Natural killer cell (primary cell): ENCODE data around the gene ZNF550. TPM values are rescaled to one million over a fixed set of nuclear protein-coding genes. Genes with fewer than 3 reads are reported as not detected.

Experiments
- ATAC-seq, 3 donors: fragments of 150-1000 bp in 2 of 3; fragments of 200-7000 bp in 1 of 3; cut with Tn5 transposase; 1 replicate in 1 of 3; 2 replicates in 2 of 3; pipeline ENCODE4 v1.10.0; 2021; ENCODE audit warnings: mild to moderate bottlenecking in 2 of 3, moderate library complexity in 2 of 3
- DNase-seq, 2 donors: peaks; one replicate each; pipeline versions ENCODE4 v3.0.0 to v3.0.0-alpha.2; 2013 to 2021; ENCODE audit warnings: mixed read lengths in 1 of 2
- H3K27ac ChIP-seq: one replicate; pipeline ENCODE4 v1.5.1; 2013; ENCODE audit warnings: mild to moderate bottlenecking, low read length
- H3K27me3 ChIP-seq: one replicate; pipeline ENCODE4 v1.6.1; 2013; ENCODE audit warnings: low read length; ENCODE audit not compliant: control insufficient read depth, insufficient read depth
- H3K36me3 ChIP-seq: one replicate; pipeline ENCODE4 v1.6.1; 2013; ENCODE audit warnings: low read length; ENCODE audit not compliant: control insufficient read depth, insufficient read depth
- H3K4me1 ChIP-seq: one replicate; pipeline ENCODE4 v1.6.1; 2013; ENCODE audit warnings: low read length; ENCODE audit not compliant: control insufficient read depth, insufficient read depth
- H3K4me3 ChIP-seq: one replicate; pipeline ENCODE4 v1.5.1; 2013; ENCODE audit warnings: low read length
- H3K9me3 ChIP-seq: one replicate; pipeline ENCODE4 v1.6.1; 2013; ENCODE audit warnings: low read length; ENCODE audit not compliant: control insufficient read depth, insufficient read depth
- H3K27ac Mint-ChIP-seq, 2 donors: one replicate each; pipeline ENCODE4 v1.8.0; 2022; ENCODE audit warnings: mild to moderate bottlenecking in 2 of 2, mixed read lengths in 2 of 2, moderate library complexity in 1 of 2
- H3K27me3 Mint-ChIP-seq, 2 donors: one replicate each; pipeline ENCODE4 v1.8.0; 2022; ENCODE audit warnings: low read depth in 2 of 2, mixed read lengths in 2 of 2
- H3K36me3 Mint-ChIP-seq: one replicate; pipeline ENCODE4 v1.8.0; 2022; ENCODE audit warnings: mixed read lengths
- H3K4me1 Mint-ChIP-seq, 2 donors: one replicate each; pipeline ENCODE4 v1.8.0; 2022; ENCODE audit warnings: mixed read lengths in 2 of 2
- H3K4me3 Mint-ChIP-seq: one replicate; pipeline ENCODE4 v1.8.0; 2022; ENCODE audit warnings: mild to moderate bottlenecking, moderate library complexity, mixed read lengths
- H3K9me3 Mint-ChIP-seq, 2 donors: one replicate each; pipeline ENCODE4 v1.8.0; 2022; ENCODE audit warnings: mixed read lengths in 2 of 2
- CTCF ChIP-seq: fragments of 200-600 bp; IDR thresholded peaks from one replicate; pipeline ENCODE4 v1.8.0; 2022; ENCODE audit warnings: antibody characterized with exemption
- WGBS: methylation state at CpG from one replicate; pipeline ENCODE4 v1.1.7; 2013; ENCODE audit warnings: missing lambda C conversion rate; ENCODE audit not compliant: insufficient coverage; 5-methylcytosine and 5-hydroxymethylcytosine counted together
- intact Hi-C: fragments of 100-400 bp; cut with micrococcal nuclease; formaldehyde crosslinking; loops from one replicate; pipeline ENCODE4 v1.14.2; 2022
- total RNA-seq, 4 donors: library from RNA; stranded (reverse); fragments of 120-200 nt in 1 of 4; gene quantifications; one replicate each; pipeline versions ENCODE4 v1.2.3 to v1.2.4, GENCODE V29; 2013 to 2022

Gene ZNF550
- 10 to 100 TPM; 11.2 to 12.5 (median 12.1) TPM for total RNA-seq
- total RNA-seq (2013): 22.1 TPM

GRCh38 chr19:57559404-57560025 lies at the start of gene ZNF550:
TSS of gene ZNF550 (minus strand) at chr19:57559863. CDS start at chr19:57559682, 181 bp downstream.
- ATAC-seq: peak; percentile 94 to 99 (median 98)
- peaks cover 46% of the 10 kb centered on the region for H3K36me3 Mint-ChIP-seq
- DNase-seq: peak; percentile 84 to 90

GRCh38 chr19:57606931-57607330 lies 47.3 kb upstream of the ZNF550 start:
- Histone ChIP-seq H3K4me1 (no peaks in the 10 kb centered on the region), H3K27me3 (no peaks in the 10 kb centered on the region), H3K9me3 (peaks cover 51% of the 10 kb centered on the region), H3K36me3 (peaks cover 22% of the 10 kb centered on the region), H3K4me3 (no peak overlapping the region), H3K27ac (no peak overlapping the region)
- intact Hi-C loops: no loop called here
- DNase-seq (no peak), ATAC-seq (no peak)
- TF ChIP-seq CTCF: no peak
- no peak overlapping the region for H3K4me3 Mint-ChIP-seq
- 100% methylated on average over 1 of the region's 5 CpGs for WGBS
- H3K9me3 Mint-ChIP-seq: peaks cover 10 to 17% of the 10 kb centered on the region in 2 donors
- H3K4me1 Mint-ChIP-seq: no peaks in the 10 kb centered on the region
- H3K27me3 Mint-ChIP-seq: no peaks in the 10 kb centered on the region
- H3K36me3 Mint-ChIP-seq: peaks cover 40% of the 10 kb centered on the region
- no peak overlapping the region for H3K27ac Mint-ChIP-seq

More at GRCh38 chr19:57559404-57560025, at the start of gene ZNF550:
- H3K4me3 Mint-ChIP-seq: peak within 1 kb of the TSS; percentile 98
- H3K27me3 Mint-ChIP-seq: peaks cover 0 to 8% of the 10 kb centered on the region in 2 donors
- Histone ChIP-seq H3K4me3 (peak within 1 kb of the TSS; percentile 93), H3K36me3 (peaks cover 13% of the 10 kb centered on the region), H3K27ac (peak within 1 kb of the TSS; percentile 65), H3K27me3 (no peaks in the 10 kb centered on the region), H3K4me1 (peaks cover 19% of the 10 kb centered on the region), H3K9me3 (peaks cover 27% of the 10 kb centered on the region)
- under 1% methylated on average over 56 of the region's 56 CpGs for WGBS
- peak within 1 kb of the TSS; percentile 87 to 94 for H3K27ac Mint-ChIP-seq
- H3K9me3 Mint-ChIP-seq: peaks cover 5 to 8% of the 10 kb centered on the region in 2 donors
- peaks cover 33 to 34% of the 10 kb centered on the region in 2 donors for H3K4me1 Mint-ChIP-seq
- no peak for TF ChIP-seq CTCF
- intact Hi-C loops: loop anchor here (1.0 kb wide), 2 partner anchors 19 to 124 kb away; partner anchors contain the start of genes ZNF416 and ZNF749

- Histone ChIP-seq H3K4me3 (peak within 1 kb of the TSS; percentile 63), H3K27me3 (peaks cover 3% of the 10 kb centered on the region), H3K9me3 (peaks cover 19% of the 10 kb centered on the region), H3K27ac (peak within 1 kb of the TSS; percentile 24), H3K36me3 (peaks cover 5% of the 10 kb centered on the region), H3K4me1 (peaks cover 15% of the 10 kb centered on the region)
- DNase-seq (peak; percentile 78 to 91), ATAC-seq (peak; percentile 88 to 99 (median 97))
- Mint-ChIP-seq H3K4me1 (peaks cover 22 to 23% of the 10 kb centered on the region in 2 donors), H3K4me3 (peak within 1 kb of the TSS; percentile 84), H3K36me3 (peaks cover 25% of the 10 kb centered on the region), H3K27me3 (peaks cover 3 to 8% of the 10 kb centered on the region in 2 donors), H3K9me3 (peaks cover 11 to 20% of the 10 kb centered on the region in 2 donors), H3K27ac (peak within 1 kb of the TSS; percentile 74 to 78)
- whole genome bisulfite sequencing: under 1% methylated on average over 53 of the region's 53 CpGs
- no peak for TF ChIP-seq CTCF
- intact Hi-C loops: loop anchor here (1.0 kb wide), 1 partner anchor 16 kb away; the partner anchor contains the start of gene ZIK1
Measured at GRCh38 chr19:57599761-57600383, 40.2 kb upstream of the ZNF550 start, which contains the start of gene ZNF530. TSS of gene ZNF530 (plus strand) at chr19:57599885. CDS start at chr19:57604346, 4,461 bp downstream.
